Adrenal gland (tissue), 19 donors: ENCODE measurements around the gene SLC13A3. TPM values are rescaled to one million over a fixed set of nuclear protein-coding genes. Genes with fewer than 3 reads are reported as not detected.

Source experiments
- DNase-seq, 7 donors: peaks; one replicate each; pipeline ENCODE4 v3.0.0-alpha.2; 2019 to 2020
- H3K27ac ChIP-seq, 5 donors: fragments of 200-600 bp; sonication (generic) in 4 of 5; 1 replicate in 3 of 5; 2 replicates in 2 of 5; pipeline versions ENCODE4 v1.5.1 to v1.8.0; 2016 to 2020; ENCODE audit warnings: mild to moderate bottlenecking in 1 of 5
- H3K27me3 ChIP-seq: fragments of 200-600 bp; 2 replicates; pipeline ENCODE4 v1.8.0; 2021
- H3K36me3 ChIP-seq, 2 donors: fragments of 200-600 bp; replicated peaks in 1 of 2; 1 replicate in 1 of 2; 2 replicates in 1 of 2; pipeline versions ENCODE4 v1.5.1 to v1.8.0; 2018 to 2022
- H3K4me1 ChIP-seq, 2 donors: fragments of 200-600 bp; replicated peaks in 1 of 2; 1 replicate in 1 of 2; 2 replicates in 1 of 2; pipeline versions ENCODE4 v1.5.1 to v1.8.0; 2018 to 2021
- H3K4me3 ChIP-seq, 4 donors: fragments of 200-600 bp; sonication (generic) in 3 of 4; one replicate each; pipeline ENCODE4 v1.5.1; 2016 to 2018
- H3K9me3 ChIP-seq, 3 donors: fragments of 200-600 bp; sonication (generic) in 1 of 3; replicated peaks in 1 of 3; 1 replicate in 2 of 3; 2 replicates in 1 of 3; pipeline versions ENCODE4 v1.5.1 to v1.8.0; 2016 to 2021
- CTCF ChIP-seq, 6 experiments: fragments of 450-650 bp in 4 of 6; fragments of 200-600 bp in 2 of 6; sonication (generic) in 1 of 6; IDR thresholded peaks; 1 replicate in 5 of 6; 2 replicates in 1 of 6; pipeline versions ENCODE4 v1.5.1 to v1.8.0; 2016 to 2021; ENCODE audit warnings: antibody characterized with exemption in 6 of 6, mild to moderate bottlenecking in 2 of 6, moderate library complexity in 1 of 6
- POLR2A ChIP-seq, 2 donors: fragments of 450-650 bp; IDR thresholded peaks; one replicate each; pipeline ENCODE4 v1.6.1; 2017; ENCODE audit warnings: antibody characterized with exemption in 2 of 2, mild to moderate bottlenecking in 2 of 2, moderate library complexity in 1 of 2
- whole genome bisulfite sequencing, 4 donors: extraction: QIAGEN DNeasy Blood & Tissue Kit in 2 of 4; methylation state at CpG; one replicate each; pipeline versions ENCODE4 v1.1.5 to v1.1.7; 2013 to 2017; 5-methylcytosine and 5-hydroxymethylcytosine counted together
- intact Hi-C, 2 donors: fragments of 100-400 bp; cut with DNase I; formaldehyde crosslinking; loops; one replicate each; pipeline versions ENCODE4 v1.14.1 to v1.15.0; 2022 to 2023
- long read RNA-seq, 10 donors: library from polyadenylated mRNA in 3 of 10; unstranded in 2 of 10; stranded (forward) in 1 of 10; transcript quantifications; one replicate each; pipeline ENCODE4 v2.0.0 and lab custom pipeline, GENCODE V29; 2021 to 2026
- polyA plus RNA-seq, 3 donors: library from polyadenylated mRNA; stranded (reverse); fragments of 200-250 nt in 2 of 3; fragments of 350-450 nt in 1 of 3; fragmentation: Illumina TruSeq in 1 of 3; extraction: RNeasy Lipid Tissue Mini Kit (QIAGEN cat#74804) in 1 of 3; gene quantifications; one replicate each; pipeline ENCODE4 v1.2.3, GENCODE V29; 2013 to 2014
- total RNA-seq, 9 donors: library from RNA; depleted of rRNA in 4 of 9; stranded (reverse); fragments of >200 nt in 4 of 9; fragments of 120-200 nt in 1 of 9; fragmentation: NEBNext Ultra II Directional in 1 of 9; extraction: Animal tissue kit (Norgen Biotek cat#: 25700) in 1 of 9; gene quantifications; one replicate each; pipeline versions ENCODE4 v1.1.0 to v1.2.4, GENCODE V29; 2013 to 2023
- donor health status: healthy with polysubstance abuse.
- donor health status: Bipolar disorder and iron deficiency.
- donor health status: DM: yes; HTN: yes; CAD: no.
- donor health status: DM: no; HTN: no; CAD: no.
- donor health status: DM: no; HTN: no; CAD: no.
- donor health status: DM: yes; HTN: yes; CAD: no.

The SLC13A3 gene
- total RNA-seq, result 10 to 100 TPM in 1 of 9 donors, 1 to 10 TPM in 8; 1.6 to 11.2 (median 4.4) TPM
- polyA plus RNA-seq, result 1 to 10 TPM; 1.5 to 4.2 (median 1.9) TPM
- long read RNA-seq, donor 1, result 0 reads
- long read RNA-seq, donor 2, result 0 reads
- long read RNA-seq, donor 3, partial matches to known transcripts, result 0 of 1 reads
- long read RNA-seq, donor 3, other reads (novel, unspliced or antisense), result 0 of 1 reads
- long read RNA-seq, donor 4, partial matches to known transcripts, result 2 of 2 reads
- long read RNA-seq, donor 4, other reads (novel, unspliced or antisense), result 0 of 2 reads
- long read RNA-seq, donor 5, partial matches to known transcripts, result 0 of 2 reads
- long read RNA-seq, donor 5, other reads (novel, unspliced or antisense), result 1 of 2 reads
- long read RNA-seq, donor 6, partial matches to known transcripts, result 0 of 1 reads
- long read RNA-seq, donor 6, other reads (novel, unspliced or antisense), result 1 of 1 reads
- long read RNA-seq, donor 7, result 0 reads
- long read RNA-seq, donor 8, result 0 reads
- long read RNA-seq, donor 9, result 0 reads
- long read RNA-seq, donor 10, result 0 reads

GRCh38 chr20:46651091-46651962, at the start of gene SLC13A3:
SLC13A3 (minus strand) TSS chr20:46651459; CDS start chr20:46651421, 38 bp downstream.
- no peaks in the 10 kb centered on the region for H3K36me3 ChIP-seq
- H3K9me3 ChIP-seq, result no peaks in the 10 kb centered on the region
- H3K4me1 ChIP-seq, result no peaks in the 10 kb centered on the region
- H3K27me3 ChIP-seq, result peaks cover 20% of the 10 kb centered on the region
- intact Hi-C loops, result no loop called here
- peak in 1 of 7 donors; percentile 35 for DNase-seq
- no peak within 1 kb of the TSS for H3K4me3 ChIP-seq
- WGBS, 4 donors, result 26 to 44% (median 36%) methylated on average over 30 to 55 of the region's 55 CpGs
- TF ChIP-seq CTCF (IDR thresholded peaks at IDR 0.05), result no peak
- TF ChIP-seq POLR2A (IDR thresholded peaks at IDR 0.05), result no peak
- no peak within 1 kb of the TSS for H3K27ac ChIP-seq

GRCh38 chr20:46701057-46701456, 49.8 kb upstream of the SLC13A3 start:
- no peak overlapping the region for H3K4me3 ChIP-seq

GRCh38 chr20:46700481-46700880, 49.2 kb upstream of the SLC13A3 start:
- 70 to 84% (median 81%) methylated on average over 6 of the region's 6 CpGs for WGBS, 4 donors
- H3K27me3 ChIP-seq, result no peaks in the 10 kb centered on the region
- H3K9me3 ChIP-seq, result no peaks in the 10 kb centered on the region
- H3K4me1 ChIP-seq, result no peaks in the 10 kb centered on the region
- no peak overlapping the region for H3K4me3 ChIP-seq
- TF ChIP-seq POLR2A (IDR thresholded peaks at IDR 0.05), result no peak
- TF ChIP-seq CTCF (IDR thresholded peaks at IDR 0.05), result no peak
- no peak for DNase-seq
- no peaks in the 10 kb centered on the region for H3K36me3 ChIP-seq
- intact Hi-C loops, result no loop called here
- H3K27ac ChIP-seq, result no peak overlapping the region

More at GRCh38 chr20:46701057-46701456, 49.8 kb upstream of the SLC13A3 start:
- DNase-seq, result no peak
- H3K27ac ChIP-seq, result no peak overlapping the region
- no peaks in the 10 kb centered on the region for H3K9me3 ChIP-seq
- no peaks in the 10 kb centered on the region for H3K4me1 ChIP-seq
- no peaks in the 10 kb centered on the region for H3K36me3 ChIP-seq
- intact Hi-C loops, result no loop called here
- WGBS, 4 donors, result 69 to 79% (median 72%) methylated on average over 2 of the region's 2 CpGs
- no peak for TF ChIP-seq POLR2A (IDR thresholded peaks at IDR 0.05)
- no peak for TF ChIP-seq CTCF (IDR thresholded peaks at IDR 0.05)
- H3K27me3 ChIP-seq, result no peaks in the 10 kb centered on the region
